ENCODE results near the gene SPINK6. TPM values are rescaled to one million over a fixed set of nuclear protein-coding genes. Genes with fewer than 3 reads are reported as not detected.

The SPINK6 gene
- total and polyA plus RNA-seq, 7 experiments from 2014 or later = not detected

- no peak for DNase-seq
- ATAC-seq = no peak
- no peaks in the 10 kb centered on the region for H3K4me1 ChIP-seq (ENCODE audit: control insufficient read depth in 2 of 2, insufficient read depth in 2 of 2, low read length in 2 of 2)
- H3K9me3 ChIP-seq (ENCODE audit: control insufficient read depth in 2 of 3, low read length in 3 of 3) = no peaks in the 10 kb centered on the region
- no peaks in the 10 kb centered on the region for H3K27me3 ChIP-seq (ENCODE audit: control insufficient read depth in 2 of 2, insufficient read depth in 2 of 2, low read length in 2 of 2)
- H3K27ac Mint-ChIP-seq = no peak overlapping the region
- H3K27ac ChIP-seq (ENCODE audit: low read depth, low read length) = no peak overlapping the region
- CTCF ChIA-PET = no interaction called here
- no peaks in the 10 kb centered on the region for H3K36me3 ChIP-seq (ENCODE audit: control insufficient read depth in 2 of 3, insufficient read depth in 3 of 3, low read length in 3 of 3)
- H3K4me1 Mint-ChIP-seq = no peaks in the 10 kb centered on the region
- H3K4me3 ChIP-seq (ENCODE audit: low read length) = no peak overlapping the region
- no peak overlapping the region for H3K4me3 Mint-ChIP-seq
- H3K27me3 Mint-ChIP-seq = peaks cover 0 to 14% (median 10%) of the 10 kb centered on the region in 5 donors
- H3K36me3 Mint-ChIP-seq = no peaks in the 10 kb centered on the region
- POLR2A ChIA-PET = no interaction called here
- intact Hi-C loops (cut with micrococcal nuclease) = no loop called here
- H3K9me3 Mint-ChIP-seq = peaks cover 0 to 4% (median 0%) of the 10 kb centered on the region in 11 donors
These were observed 35.1 kb downstream of the SPINK6 start for GRCh38 chr5:148237785-148238417.

GRCh38 chr5:148238418-148238794 lies 35.6 kb downstream of the SPINK6 start, which contains the start of gene MARCOL:
Gene MARCOL, plus strand, starts transcription at chr5:148238525. Its CDS starts 73 bp downstream, at chr5:148238598.
- no peaks in the 10 kb centered on the region for H3K36me3 ChIP-seq (ENCODE audit: control insufficient read depth in 2 of 3, insufficient read depth in 3 of 3, low read length in 3 of 3)
- no peak within 1 kb of the TSS for H3K4me3 ChIP-seq (ENCODE audit: low read length)
- intact Hi-C loops (cut with micrococcal nuclease) = no loop called here
- DNase-seq (no peak), ATAC-seq (no peak)
- H3K27me3 ChIP-seq (ENCODE audit: control insufficient read depth in 2 of 2, insufficient read depth in 2 of 2, low read length in 2 of 2) = no peaks in the 10 kb centered on the region
- no peaks in the 10 kb centered on the region for H3K9me3 ChIP-seq (ENCODE audit: control insufficient read depth in 2 of 3, low read length in 3 of 3)
- no peaks in the 10 kb centered on the region for H3K4me1 Mint-ChIP-seq
- CTCF ChIA-PET = no interaction called here
- POLR2A ChIA-PET = no interaction called here
- no peaks in the 10 kb centered on the region for H3K4me1 ChIP-seq (ENCODE audit: control insufficient read depth in 2 of 2, insufficient read depth in 2 of 2, low read length in 2 of 2)
- no peaks in the 10 kb centered on the region for H3K36me3 Mint-ChIP-seq
- no peak within 1 kb of the TSS for H3K27ac Mint-ChIP-seq
- peaks cover 0 to 4% (median 0%) of the 10 kb centered on the region in 11 donors for H3K9me3 Mint-ChIP-seq
- H3K4me3 Mint-ChIP-seq = no peak within 1 kb of the TSS
- H3K27ac ChIP-seq (ENCODE audit: low read depth, low read length) = no peak within 1 kb of the TSS
- peaks cover 0 to 15% (median 10%) of the 10 kb centered on the region in 5 donors for H3K27me3 Mint-ChIP-seq

- Histone ChIP-seq H3K9me3 (ENCODE audit: control insufficient read depth in 2 of 3, low read length in 3 of 3) (no peaks in the 10 kb centered on the region), H3K27ac (ENCODE audit: low read depth, low read length) (no peak overlapping the region), H3K36me3 (ENCODE audit: control insufficient read depth in 2 of 3, insufficient read depth in 3 of 3, low read length in 3 of 3) (no peaks in the 10 kb centered on the region), H3K4me1 (ENCODE audit: control insufficient read depth in 2 of 2, insufficient read depth in 2 of 2, low read length in 2 of 2) (no peaks in the 10 kb centered on the region), H3K27me3 (ENCODE audit: control insufficient read depth in 2 of 2, insufficient read depth in 2 of 2, low read length in 2 of 2) (no peaks in the 10 kb centered on the region), H3K4me3 (ENCODE audit: low read length) (no peak overlapping the region)
- Mint-ChIP-seq H3K36me3 (no peaks in the 10 kb centered on the region), H3K4me3 (no peak overlapping the region), H3K9me3 (peaks cover 0 to 18% (median 5%) of the 10 kb centered on the region in 11 donors), H3K4me1 (no peaks in the 10 kb centered on the region), H3K27me3 (peaks cover 0 to 11% (median 6%) of the 10 kb centered on the region in 5 donors), H3K27ac (no peak overlapping the region)
- intact Hi-C loops (cut with micrococcal nuclease) = no loop called here
- DNase-seq = no peak
- CTCF ChIA-PET = no interaction called here
- ATAC-seq = no peak
- POLR2A ChIA-PET = no interaction called here
These were observed 46.1 kb downstream of the SPINK6 start for GRCh38 chr5:148248894-148249293.

GRCh38 chr5:148255456-148255855 lies 52.6 kb downstream of the SPINK6 start:
- Histone ChIP-seq H3K9me3 (ENCODE audit: control insufficient read depth in 2 of 3, low read length in 3 of 3) (peaks cover 0 to 14% (median 0%) of the 10 kb centered on the region in 3 experiments), H3K36me3 (ENCODE audit: control insufficient read depth in 2 of 3, insufficient read depth in 3 of 3, low read length in 3 of 3) (no peaks in the 10 kb centered on the region), H3K27ac (ENCODE audit: low read depth, low read length) (no peak overlapping the region), H3K4me3 (ENCODE audit: low read length) (no peak overlapping the region), H3K27me3 (ENCODE audit: control insufficient read depth in 2 of 2, insufficient read depth in 2 of 2, low read length in 2 of 2) (no peaks in the 10 kb centered on the region), H3K4me1 (ENCODE audit: control insufficient read depth in 2 of 2, insufficient read depth in 2 of 2, low read length in 2 of 2) (no peaks in the 10 kb centered on the region)
- Mint-ChIP-seq H3K27me3 (peaks cover 0 to 7% (median 0%) of the 10 kb centered on the region in 5 donors), H3K27ac (no peak overlapping the region), H3K4me1 (no peaks in the 10 kb centered on the region), H3K36me3 (peaks cover 0 to 5% (median 0%) of the 10 kb centered on the region in 5 donors), H3K9me3 (peaks cover 12 to 57% (median 22%) of the 10 kb centered on the region in 11 donors), H3K4me3 (no peak overlapping the region)
- POLR2A ChIA-PET = no interaction called here
- ATAC-seq (no peak), DNase-seq (no peak)
- CTCF ChIA-PET = no interaction called here
- intact Hi-C loops (cut with micrococcal nuclease) = no loop called here

GRCh38 chr5:148259288-148259687 lies 56.4 kb downstream of the SPINK6 start:
- Mint-ChIP-seq H3K4me1 (no peaks in the 10 kb centered on the region), H3K4me3 (no peak overlapping the region), H3K36me3 (peaks cover 0 to 8% (median 0%) of the 10 kb centered on the region in 5 donors), H3K27me3 (peaks cover 0 to 20% (median 11%) of the 10 kb centered on the region in 5 donors), H3K27ac (no peak overlapping the region), H3K9me3 (peaks cover 13 to 50% (median 24%) of the 10 kb centered on the region in 11 donors)
- peaks cover 0 to 14% (median 0%) of the 10 kb centered on the region in 3 experiments for H3K9me3 ChIP-seq (ENCODE audit: control insufficient read depth in 2 of 3, low read length in 3 of 3)
- H3K27ac ChIP-seq (ENCODE audit: low read depth, low read length) = no peak overlapping the region
- DNase-seq (no peak), ATAC-seq (no peak)
- H3K36me3 ChIP-seq (ENCODE audit: control insufficient read depth in 2 of 3, insufficient read depth in 3 of 3, low read length in 3 of 3) = no peaks in the 10 kb centered on the region
- H3K27me3 ChIP-seq (ENCODE audit: control insufficient read depth in 2 of 2, insufficient read depth in 2 of 2, low read length in 2 of 2) = no peaks in the 10 kb centered on the region
- intact Hi-C loops (cut with micrococcal nuclease) = no loop called here
- no peak overlapping the region for H3K4me3 ChIP-seq (ENCODE audit: low read length)
- CTCF ChIA-PET = no interaction called here
- POLR2A ChIA-PET = no interaction called here
- no peaks in the 10 kb centered on the region for H3K4me1 ChIP-seq (ENCODE audit: control insufficient read depth in 2 of 2, insufficient read depth in 2 of 2, low read length in 2 of 2)

- H3K4me1 ChIP-seq (ENCODE audit: control insufficient read depth in 2 of 2, insufficient read depth in 2 of 2, low read length in 2 of 2) = no peaks in the 10 kb centered on the region
- intact Hi-C loops (cut with micrococcal nuclease) = no loop called here
- no peak overlapping the region for H3K4me3 ChIP-seq (ENCODE audit: low read length)
- Mint-ChIP-seq H3K4me3 (no peak overlapping the region), H3K27ac (no peak overlapping the region), H3K9me3 (peaks cover 11 to 40% (median 23%) of the 10 kb centered on the region in 11 donors), H3K27me3 (peaks cover 0 to 17% (median 11%) of the 10 kb centered on the region in 5 donors), H3K4me1 (no peaks in the 10 kb centered on the region), H3K36me3 (peaks cover 0 to 8% (median 0%) of the 10 kb centered on the region in 5 donors)
- no peaks in the 10 kb centered on the region for H3K27me3 ChIP-seq (ENCODE audit: control insufficient read depth in 2 of 2, insufficient read depth in 2 of 2, low read length in 2 of 2)
- DNase-seq (no peak), ATAC-seq (no peak)
- peaks cover 0 to 14% (median 0%) of the 10 kb centered on the region in 3 experiments for H3K9me3 ChIP-seq (ENCODE audit: control insufficient read depth in 2 of 3, low read length in 3 of 3)
- H3K36me3 ChIP-seq (ENCODE audit: control insufficient read depth in 2 of 3, insufficient read depth in 3 of 3, low read length in 3 of 3) = no peaks in the 10 kb centered on the region
- CTCF ChIA-PET = no interaction called here
- H3K27ac ChIP-seq (ENCODE audit: low read depth, low read length) = no peak overlapping the region
- POLR2A ChIA-PET = no interaction called here
These were observed 58.4 kb downstream of the SPINK6 start for GRCh38 chr5:148261221-148261620.
